GM19025 (cell line): Measurements from ENCODE around the gene FKRP.

Experiments
- ATAC-seq: cut with Tn5 transposase; IDR thresholded peaks from one replicate; pipeline ENCODE4 v1.9.1; 2021; ENCODE audit warnings: mild to moderate bottlenecking, low read depth, moderate library complexity; ENCODE audit not compliant: unreplicated experiment

Gene FKRP

GRCh38 chr19:46731007-46731501 is 14.8 kb upstream of the FKRP start:
- ATAC-seq = no peak

DNA sequence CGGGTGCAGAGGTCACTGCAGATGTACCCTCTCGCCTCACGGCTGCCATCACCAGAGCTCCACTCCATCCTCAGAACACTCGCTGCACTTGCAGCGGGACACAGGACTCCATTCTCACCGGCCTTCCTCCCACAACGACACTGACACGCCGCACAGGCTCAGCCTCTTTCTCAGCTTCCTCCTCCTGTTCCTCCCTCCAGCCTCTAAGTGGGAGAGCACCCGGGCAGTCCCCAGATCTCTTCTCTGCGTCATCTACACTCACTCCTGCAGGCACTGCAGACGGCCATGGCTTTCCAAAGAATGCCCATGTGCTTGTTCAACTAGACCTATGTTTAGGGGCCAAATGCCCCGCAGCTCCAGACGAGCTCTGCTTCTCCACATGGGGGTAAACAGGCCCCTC is 14.3 kb upstream of the FKRP start:
- no peak for ATAC-seq

- no peak for ATAC-seq
Observed at GRCh38 chr19:46732172-46732938, 13.5 kb upstream of the FKRP start.

DNA sequence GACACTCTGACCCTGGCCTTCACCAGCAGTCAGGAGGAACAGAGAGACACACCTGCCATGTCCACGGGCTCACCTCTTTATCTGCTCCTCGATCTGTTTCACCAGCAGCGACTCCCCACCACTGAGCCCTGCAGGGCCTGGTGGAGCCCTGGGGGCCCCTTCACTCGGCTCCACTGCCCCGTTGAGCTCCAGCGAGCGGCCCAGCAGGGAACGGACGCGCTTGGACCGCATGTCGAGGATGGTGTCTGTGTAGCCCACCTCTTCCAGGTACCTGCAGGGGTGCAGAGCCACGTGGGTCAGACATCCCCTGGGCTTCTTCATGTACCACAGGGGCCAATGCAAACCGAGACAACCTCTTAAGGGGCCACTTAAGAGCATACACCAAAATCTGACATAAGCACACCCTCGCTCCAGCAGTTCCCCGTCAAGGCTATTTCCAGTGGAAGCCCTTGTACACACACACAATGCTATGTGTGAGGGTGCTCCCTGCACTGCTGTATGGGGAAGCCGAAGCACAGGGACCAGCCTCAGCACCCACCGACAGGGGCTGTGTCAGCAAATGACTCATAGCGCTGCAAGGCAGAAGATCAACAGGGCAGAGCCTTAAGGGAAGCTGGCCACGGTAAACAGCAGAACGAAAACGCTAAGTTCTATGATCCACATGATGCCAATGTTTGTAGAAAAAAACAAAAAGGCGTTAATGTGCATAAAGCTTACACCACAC is 12.7 kb upstream of the FKRP start:
- ATAC-seq = no peak

- no peak for ATAC-seq
Observed at GRCh38 chr19:46733690-46734292, 12.1 kb upstream of the FKRP start.

GRCh38 chr19:46736531-46737297 is 9.1 kb upstream of the FKRP start:
- no peak for ATAC-seq

DNA sequence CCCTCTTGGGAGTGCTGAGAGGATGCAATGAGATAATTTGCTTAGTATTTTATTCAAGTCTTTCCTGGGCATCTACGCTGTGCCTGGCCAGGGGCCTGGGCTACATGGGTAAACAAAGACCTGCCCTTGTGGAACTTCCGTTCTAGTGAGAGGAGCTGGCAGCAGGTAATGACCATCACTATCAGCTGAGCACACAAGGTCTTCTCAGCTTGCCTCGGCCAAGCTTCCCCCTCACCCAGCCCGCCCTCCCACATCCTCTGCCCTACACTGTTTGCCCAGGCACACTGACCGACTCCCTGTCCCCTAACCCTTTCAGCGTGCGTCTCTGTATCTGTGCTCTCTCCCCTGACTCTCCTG is 8.6 kb upstream of the FKRP start:
- ATAC-seq = no peak

- ATAC-seq = no peak
Observed at GRCh38 chr19:46737761-46738171, 8.1 kb upstream of the FKRP start.

GRCh38 chr19:46739290-46739771 is 6.5 kb upstream of the FKRP start:
- no peak for ATAC-seq

GRCh38 chr19:46741447-46741846 is 4.4 kb upstream of the FKRP start:
- no peak for ATAC-seq

- no peak for ATAC-seq
Observed at GRCh38 chr19:46742926-46743480, 2.9 kb upstream of the FKRP start.

GRCh38 chr19:46744005-46744691 is 1.7 kb upstream of the FKRP start:
- ATAC-seq = no peak

DNA sequence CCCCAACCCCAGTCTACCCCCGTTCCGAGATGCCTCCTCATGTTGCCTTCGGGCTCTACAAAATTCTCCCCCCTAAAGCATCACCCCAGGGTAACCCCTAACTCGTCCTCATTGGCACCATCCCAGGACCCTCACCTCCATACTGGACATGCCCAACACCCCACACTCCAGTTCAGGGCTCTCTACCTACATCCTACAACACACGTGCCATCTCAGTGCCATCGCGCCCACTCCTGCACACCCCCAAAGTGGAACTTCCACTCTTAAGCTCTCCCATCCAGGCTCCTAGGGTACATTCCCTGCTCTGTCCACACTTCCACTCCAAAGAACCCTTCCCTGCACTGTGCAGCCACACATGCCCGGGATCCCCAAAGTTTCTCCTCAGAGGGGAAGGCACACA is 827 bp upstream of the FKRP start:
- no peak for ATAC-seq

- peak; percentile 58 for ATAC-seq
Observed at GRCh38 chr19:46746281-46747057, 612 bp downstream of the FKRP start, which contains the start of gene STRN4. TSS of gene STRN4 (minus strand) at chr19:46746450. CDS start at chr19:46746430, 20 bp downstream.

- ATAC-seq = no peak
Observed at GRCh38 chr19:46748325-46749109, 2.7 kb downstream of the FKRP start.

DNA sequence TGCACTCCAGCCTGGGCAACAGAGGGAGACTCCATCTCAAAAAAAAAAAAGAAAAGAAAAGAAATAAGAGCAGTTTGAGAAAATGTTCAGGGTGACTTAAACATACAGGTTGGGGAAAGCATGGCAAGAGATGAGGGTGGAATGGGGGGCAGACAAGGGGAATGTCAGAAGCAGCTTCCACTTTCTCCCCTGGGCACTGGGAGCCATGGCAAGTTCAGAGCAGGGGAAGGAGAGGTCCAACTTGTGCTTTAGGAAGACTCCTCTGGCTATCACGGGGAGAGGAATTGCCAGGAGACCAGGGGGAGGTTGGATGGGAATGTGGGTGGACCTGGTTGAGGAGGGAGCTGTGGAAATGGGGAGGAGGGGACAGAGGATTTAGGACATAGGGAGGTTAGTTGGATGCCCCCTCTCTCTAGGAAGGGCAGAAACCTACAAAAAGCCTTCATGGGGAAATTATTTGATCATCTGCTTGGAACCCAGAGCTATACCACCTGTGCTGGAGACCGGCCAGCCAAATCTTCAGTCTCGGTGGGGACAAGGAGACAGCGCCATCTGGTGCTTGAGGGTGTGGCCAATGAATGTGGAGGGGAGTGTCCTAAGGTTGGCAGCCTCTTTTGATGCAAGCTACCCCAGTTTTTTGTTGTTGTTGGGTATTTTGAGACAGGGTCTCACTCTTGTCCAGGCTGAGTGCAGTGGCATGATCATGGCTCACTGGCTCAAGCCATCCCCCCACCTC is 7.7 kb downstream of the FKRP start:
- no peak for ATAC-seq

DNA sequence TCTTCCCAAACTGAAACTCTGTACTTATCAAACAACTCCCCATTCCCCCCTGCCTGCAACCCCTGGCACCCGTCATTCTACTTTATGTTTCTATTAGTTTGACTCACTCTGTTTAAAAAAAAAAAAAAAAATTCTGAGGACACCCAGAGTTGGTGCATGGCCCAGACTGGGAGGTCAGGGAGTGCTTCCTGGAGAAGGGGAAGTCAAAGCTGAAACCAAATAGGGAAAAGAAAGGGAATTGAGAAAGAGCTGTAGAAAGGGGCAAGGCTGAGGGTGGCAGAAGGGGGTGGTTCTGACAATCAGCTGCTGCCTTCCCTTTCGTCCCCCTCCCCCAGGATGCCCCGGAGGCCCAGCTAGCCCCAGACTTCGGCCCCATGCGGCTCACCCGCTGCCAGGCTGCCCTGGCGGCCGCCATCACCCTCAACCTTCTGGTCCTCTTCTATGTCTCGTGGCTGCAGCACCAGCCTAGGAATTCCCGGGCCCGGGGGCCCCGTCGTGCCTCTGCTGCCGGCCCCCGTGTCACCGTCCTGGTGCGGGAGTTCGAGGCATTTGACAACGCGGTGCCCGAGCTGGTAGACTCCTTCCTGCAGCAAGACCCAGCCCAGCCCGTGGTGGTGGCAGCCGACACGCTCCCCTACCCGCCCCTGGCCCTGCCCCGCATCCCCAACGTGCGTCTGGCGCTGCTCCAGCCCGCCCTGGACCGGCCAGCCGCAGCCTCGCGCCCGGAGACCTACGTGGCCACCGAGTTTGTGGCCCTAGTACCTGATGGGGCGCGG is 9.4 kb downstream of the FKRP start:
- no peak for ATAC-seq
